Keratinocyte (primary cell): ENCODE results near the gene STK35.

Experiments used
- CTCF ChIP-seq, 3 experiments: IDR thresholded peaks in 1 of 3; conservative IDR thresholded peaks in 1 of 3; optimal IDR thresholded peaks in 1 of 3; 2 replicates in 2 of 3; 3 replicates in 1 of 3; pipeline versions ENCODE3 to v1.5.1; 2011; ENCODE audit warnings: low read length in 3 of 3, mild to moderate bottlenecking in 3 of 3, moderate library complexity in 2 of 3, control low read depth in 1 of 3, inconsistent platforms in 1 of 3; ENCODE audit not compliant: insufficient read depth in 2 of 3; ENCODE audit errors: extremely low read depth in 1 of 3
- EZH2 ChIP-seq: IDR thresholded peaks from one replicate; pipeline ENCODE4 v1.6.1; 2012; ENCODE audit warnings: inconsistent platforms, mild to moderate bottlenecking, low read length, moderate library complexity

- TF ChIP-seq CTCF (optimal IDR thresholded peaks at IDR 0.05 in 1 of 3, IDR thresholded peaks at IDR 0.05 in 1 of 3, conservative IDR thresholded peaks at IDR 0.05 in 1 of 3; ENCODE audit: extremely low read depth in 1 of 3, insufficient read depth in 2 of 3, low read length in 3 of 3) (no peak), EZH2 (no peak)
Measured at GRCh38 chr20:2118783-2119182, 17.2 kb downstream of the STK35 start.
